Activated naive CD8-positive, alpha-beta T cell (primary cell): ENCODE data around the gene OR2G6.
"Not testable (repeated sequence)": the region's sequence is repeated elsewhere in the genome, so short reads cannot be mapped to it uniquely, and the experiment has no call there.

Source experiments
- H3K27ac Mint-ChIP-seq: one replicate; pipeline ENCODE4 v1.8.0; 2021; ENCODE audit warnings: mixed read lengths
- H3K27me3 Mint-ChIP-seq: one replicate; pipeline ENCODE4 v1.8.0; 2021; ENCODE audit warnings: mixed read lengths
- H3K36me3 Mint-ChIP-seq: one replicate; pipeline ENCODE4 v1.8.0; 2021; ENCODE audit warnings: mixed read lengths
- H3K4me1 Mint-ChIP-seq: one replicate; pipeline ENCODE4 v1.8.0; 2021; ENCODE audit warnings: low read depth, mixed read lengths
- H3K4me3 Mint-ChIP-seq: one replicate; pipeline ENCODE4 v1.8.0; 2021; ENCODE audit warnings: mild to moderate bottlenecking, mixed read lengths
- H3K9me3 Mint-ChIP-seq: one replicate; pipeline ENCODE4 v1.8.0; 2021; ENCODE audit warnings: low read depth, mixed read lengths

OR2G6 gene

DNA sequence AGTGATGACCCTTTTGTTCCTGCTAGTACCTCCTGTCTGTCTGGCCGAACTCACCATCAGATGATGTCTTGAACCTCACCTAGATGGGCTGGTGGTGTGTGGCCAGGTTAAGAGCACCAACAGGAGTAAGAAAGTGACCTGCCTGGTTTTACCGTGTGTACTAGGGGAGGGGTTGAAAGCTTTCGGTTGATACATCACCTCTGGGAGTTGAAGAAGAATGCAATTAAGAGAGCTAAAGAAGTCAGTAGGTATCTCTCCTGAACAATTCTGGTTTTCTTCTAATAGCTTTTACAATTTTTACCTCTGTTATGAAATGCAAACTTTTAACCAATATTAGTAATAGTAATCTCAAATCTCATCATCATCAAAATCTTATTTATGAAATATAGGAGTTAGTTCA lies 54.8 kb downstream of the OR2G6 start, which contains the start of gene OR2T29:
Gene OR2T29 (minus strand): TSS at position 101 of the 400 bp plus-strand sequence. CDS start 3,281 bp downstream, outside the sequence.
- not testable (repeated sequence) for H3K9me3 Mint-ChIP-seq, H3K36me3 Mint-ChIP-seq, H3K27me3 Mint-ChIP-seq, H3K27ac Mint-ChIP-seq, H3K4me3 Mint-ChIP-seq
- H3K4me1 Mint-ChIP-seq, result peaks cover 20% of the 10 kb centered on the region

DNA sequence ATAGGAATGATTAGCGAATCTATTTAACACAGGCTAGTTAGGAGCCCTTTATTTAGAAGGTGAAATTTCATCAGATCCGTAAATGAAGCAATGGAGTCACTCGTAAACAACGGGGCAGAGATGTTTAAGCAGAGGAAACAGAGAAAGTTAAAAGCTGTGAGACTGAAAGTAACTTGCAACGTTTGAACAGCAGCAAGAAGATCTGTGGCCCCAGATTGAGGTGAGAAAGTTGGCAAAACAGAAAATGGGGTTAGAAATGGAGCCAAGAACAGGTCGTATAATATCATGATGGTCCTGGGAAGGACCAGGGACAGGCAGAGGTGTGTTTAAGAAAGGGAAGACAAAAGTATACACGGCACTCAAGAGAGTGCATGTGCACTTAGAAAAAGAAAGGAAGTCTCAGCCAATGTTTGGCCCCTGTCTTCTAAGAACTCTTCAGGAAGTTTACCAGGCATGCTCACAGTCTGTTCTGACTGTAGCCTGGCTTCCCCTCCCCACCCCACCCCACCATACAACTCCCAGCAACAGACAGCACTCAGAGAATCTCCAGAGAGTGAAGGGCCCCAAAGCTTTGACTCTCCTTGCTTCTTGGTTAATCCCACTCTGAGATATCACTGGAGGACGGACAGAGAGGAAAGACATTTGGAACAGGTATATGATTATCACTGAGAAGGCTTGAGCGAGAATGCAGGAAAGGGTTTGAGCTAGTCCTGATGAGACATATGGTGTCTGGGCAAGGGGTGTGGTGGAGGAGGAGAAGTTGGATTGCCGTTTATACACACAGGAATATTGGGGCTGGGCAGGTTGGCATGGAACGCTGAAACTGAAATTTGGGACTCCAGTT lies 57.9 kb downstream of the OR2G6 start:
- peak overlapping the region; percentile 97 for H3K4me3 Mint-ChIP-seq
- peak overlapping the region; percentile 100 for H3K27ac Mint-ChIP-seq
- not testable (repeated sequence) for H3K27me3 Mint-ChIP-seq, H3K9me3 Mint-ChIP-seq, H3K36me3 Mint-ChIP-seq
- peaks cover 24% of the 10 kb centered on the region for H3K4me1 Mint-ChIP-seq

DNA sequence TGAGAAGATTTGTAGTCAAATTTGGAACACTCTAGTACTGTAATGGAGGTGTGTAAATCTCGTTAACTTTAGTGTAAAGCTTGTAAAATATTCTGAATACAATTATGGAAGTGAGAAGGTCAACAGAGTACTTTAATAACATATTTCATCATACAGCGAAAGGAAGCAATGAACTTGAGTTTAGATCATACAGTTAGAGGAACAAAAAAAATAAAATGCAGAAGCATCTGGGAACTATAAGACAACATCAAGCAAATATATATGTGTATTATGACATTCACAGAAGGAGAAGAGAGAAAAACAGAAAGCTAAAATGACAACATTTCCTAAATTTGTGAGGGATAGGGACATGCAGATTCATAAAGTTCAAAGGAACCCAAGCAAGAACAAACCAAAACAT lies 61.2 kb downstream of the OR2G6 start:
- not testable (repeated sequence) for H3K27me3 Mint-ChIP-seq, H3K9me3 Mint-ChIP-seq, H3K36me3 Mint-ChIP-seq, H3K27ac Mint-ChIP-seq, H3K4me3 Mint-ChIP-seq
- peaks cover 26% of the 10 kb centered on the region for H3K4me1 Mint-ChIP-seq

DNA sequence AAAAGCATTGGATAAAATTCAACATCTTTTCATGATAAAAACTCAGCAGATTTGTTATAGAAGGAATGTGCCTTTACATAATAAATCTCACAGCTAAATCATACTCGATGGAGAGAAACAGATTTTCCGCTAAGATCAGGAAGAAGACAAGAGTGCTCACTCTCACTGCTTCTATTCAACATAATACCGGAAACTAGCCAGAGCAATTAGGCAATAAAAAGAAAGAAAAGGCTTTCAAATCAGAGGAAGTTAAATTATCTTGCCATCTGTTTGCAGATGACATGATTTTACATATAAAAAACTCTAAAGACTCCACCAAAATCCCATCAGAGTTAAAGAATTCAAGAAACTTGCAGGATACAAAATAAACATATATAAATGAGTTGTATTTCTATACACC lies 62.9 kb downstream of the OR2G6 start:
- H3K9me3 Mint-ChIP-seq, H3K27me3 Mint-ChIP-seq, H3K36me3 Mint-ChIP-seq, H3K27ac Mint-ChIP-seq, H3K4me3 Mint-ChIP-seq: not testable (repeated sequence)
- peaks cover 15% of the 10 kb centered on the region for H3K4me1 Mint-ChIP-seq

GRCh38 chr1:248572049-248572448 lies 64.2 kb downstream of the OR2G6 start:
- not testable (repeated sequence) for H3K27ac Mint-ChIP-seq, H3K4me3 Mint-ChIP-seq, H3K9me3 Mint-ChIP-seq, H3K27me3 Mint-ChIP-seq, H3K36me3 Mint-ChIP-seq, H3K4me1 Mint-ChIP-seq

DNA sequence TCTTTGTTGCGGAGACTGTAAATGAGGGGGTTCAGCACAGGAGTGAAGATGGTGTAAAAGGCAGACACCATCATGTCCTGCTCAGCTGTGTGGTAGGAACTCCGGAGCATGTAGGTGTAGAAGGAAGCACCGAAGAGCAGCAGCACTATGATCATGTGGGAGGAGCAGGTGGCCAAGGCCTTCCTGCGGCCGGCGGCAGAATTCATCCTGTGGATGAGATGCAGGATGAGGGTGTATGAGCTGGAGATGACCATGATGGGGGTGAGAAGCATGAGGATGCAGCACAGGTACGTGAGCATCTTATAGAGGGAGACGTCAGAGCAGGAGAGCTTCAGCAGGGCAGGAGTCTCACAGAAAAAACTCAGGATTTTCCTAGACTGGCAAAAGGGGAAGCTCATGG lies 66.0 kb downstream of the OR2G6 start:
- not testable (repeated sequence) for H3K9me3 Mint-ChIP-seq, H3K27ac Mint-ChIP-seq, H3K36me3 Mint-ChIP-seq, H3K27me3 Mint-ChIP-seq, H3K4me3 Mint-ChIP-seq, H3K4me1 Mint-ChIP-seq

- H3K36me3 Mint-ChIP-seq, H3K9me3 Mint-ChIP-seq, H3K4me1 Mint-ChIP-seq, H3K27ac Mint-ChIP-seq, H3K27me3 Mint-ChIP-seq, H3K4me3 Mint-ChIP-seq: not testable (repeated sequence)
Measured at GRCh38 chr1:248574657-248575056, 66.8 kb downstream of the OR2G6 start, which contains the start of gene OR2T34. Gene OR2T34, minus strand, starts transcription at chr1:248574757. Its CDS starts 0 bp downstream, at chr1:248574757.

DNA sequence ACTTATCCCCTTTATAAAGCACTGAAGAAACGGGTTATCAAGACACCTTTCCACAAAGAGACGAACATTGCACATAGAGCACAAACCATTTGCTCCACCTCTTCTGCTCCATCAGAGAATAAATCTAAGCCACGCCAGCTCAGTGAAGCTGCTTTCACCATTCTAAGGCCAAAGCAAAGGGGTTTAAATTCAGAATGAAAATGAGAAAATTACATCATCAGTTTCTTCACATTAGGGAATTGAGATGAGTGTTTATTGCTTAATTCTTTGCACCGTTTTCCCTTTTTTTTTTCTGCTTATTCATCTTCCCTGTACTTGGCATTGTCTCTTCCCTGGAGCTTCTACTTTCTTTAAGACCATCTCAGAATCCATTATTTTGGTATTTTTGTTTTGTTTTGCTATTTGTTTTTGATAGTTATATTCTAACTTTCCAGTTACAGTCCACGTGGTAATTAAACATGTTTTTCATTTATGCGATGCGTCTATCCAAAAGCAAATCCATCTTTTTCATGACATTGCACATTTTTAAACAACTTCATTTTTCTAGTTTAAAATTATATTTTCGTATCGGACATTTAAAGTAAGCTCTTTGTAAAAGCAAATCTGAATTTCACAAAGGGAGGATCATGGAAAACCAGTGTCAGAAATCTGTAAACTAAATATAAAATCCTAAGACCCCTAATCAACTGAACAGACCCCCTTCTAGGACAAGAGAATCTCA lies 68.5 kb downstream of the OR2G6 start:
- Mint-ChIP-seq H3K36me3 (no peaks in the 10 kb centered on the region), H3K4me3 (no peak overlapping the region), H3K4me1 (no peaks in the 10 kb centered on the region), H3K9me3 (peaks cover 10% of the 10 kb centered on the region), H3K27ac (no peak overlapping the region), H3K27me3 (no peaks in the 10 kb centered on the region)
